A549 treated with DMSO at 1 μM for 4 hours (cell line): ENCODE results near the gene FCRL6. TPM values are rescaled to one million over a fixed set of nuclear protein-coding genes. Genes with fewer than 3 reads are reported as not detected.

Experiments used
- total RNA-seq: library from RNA; stranded (reverse); fragments of 200-300 nt; extraction: Qiagen RNA extraction; gene quantifications from 5 replicates; pipeline ENCODE4 v1.2.3, GENCODE V29; 2022; ENCODE audit warnings: low read depth

The FCRL6 gene, protein sequence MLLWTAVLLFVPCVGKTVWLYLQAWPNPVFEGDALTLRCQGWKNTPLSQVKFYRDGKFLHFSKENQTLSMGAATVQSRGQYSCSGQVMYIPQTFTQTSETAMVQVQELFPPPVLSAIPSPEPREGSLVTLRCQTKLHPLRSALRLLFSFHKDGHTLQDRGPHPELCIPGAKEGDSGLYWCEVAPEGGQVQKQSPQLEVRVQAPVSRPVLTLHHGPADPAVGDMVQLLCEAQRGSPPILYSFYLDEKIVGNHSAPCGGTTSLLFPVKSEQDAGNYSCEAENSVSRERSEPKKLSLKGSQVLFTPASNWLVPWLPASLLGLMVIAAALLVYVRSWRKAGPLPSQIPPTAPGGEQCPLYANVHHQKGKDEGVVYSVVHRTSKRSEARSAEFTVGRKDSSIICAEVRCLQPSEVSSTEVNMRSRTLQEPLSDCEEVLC
- total RNA-seq: not detected in 5 replicates

DNA sequence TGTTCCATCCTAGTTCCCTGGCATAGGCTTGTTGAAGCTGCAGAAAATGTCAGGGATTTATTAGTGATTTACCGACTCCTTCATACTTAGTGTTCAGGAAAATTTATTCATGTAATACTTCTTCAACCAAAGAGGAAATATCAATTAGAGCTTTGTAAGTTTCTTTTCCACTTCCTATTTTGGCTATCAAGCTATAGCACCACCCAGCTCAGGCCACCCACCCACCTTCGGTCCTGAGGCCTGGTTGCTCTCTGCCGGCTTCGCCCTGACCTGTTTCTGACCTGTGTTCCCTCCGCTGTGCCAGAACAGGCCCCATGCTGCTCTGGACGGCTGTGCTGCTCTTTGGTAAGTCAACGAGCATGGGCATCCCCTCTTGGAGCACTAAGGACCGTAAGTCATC, at the start of gene FCRL6:
Gene FCRL6 (plus strand): TSS at position 250 of the 400 bp plus-strand sequence. CDS start 65 bp downstream, at position 315.

DNA sequence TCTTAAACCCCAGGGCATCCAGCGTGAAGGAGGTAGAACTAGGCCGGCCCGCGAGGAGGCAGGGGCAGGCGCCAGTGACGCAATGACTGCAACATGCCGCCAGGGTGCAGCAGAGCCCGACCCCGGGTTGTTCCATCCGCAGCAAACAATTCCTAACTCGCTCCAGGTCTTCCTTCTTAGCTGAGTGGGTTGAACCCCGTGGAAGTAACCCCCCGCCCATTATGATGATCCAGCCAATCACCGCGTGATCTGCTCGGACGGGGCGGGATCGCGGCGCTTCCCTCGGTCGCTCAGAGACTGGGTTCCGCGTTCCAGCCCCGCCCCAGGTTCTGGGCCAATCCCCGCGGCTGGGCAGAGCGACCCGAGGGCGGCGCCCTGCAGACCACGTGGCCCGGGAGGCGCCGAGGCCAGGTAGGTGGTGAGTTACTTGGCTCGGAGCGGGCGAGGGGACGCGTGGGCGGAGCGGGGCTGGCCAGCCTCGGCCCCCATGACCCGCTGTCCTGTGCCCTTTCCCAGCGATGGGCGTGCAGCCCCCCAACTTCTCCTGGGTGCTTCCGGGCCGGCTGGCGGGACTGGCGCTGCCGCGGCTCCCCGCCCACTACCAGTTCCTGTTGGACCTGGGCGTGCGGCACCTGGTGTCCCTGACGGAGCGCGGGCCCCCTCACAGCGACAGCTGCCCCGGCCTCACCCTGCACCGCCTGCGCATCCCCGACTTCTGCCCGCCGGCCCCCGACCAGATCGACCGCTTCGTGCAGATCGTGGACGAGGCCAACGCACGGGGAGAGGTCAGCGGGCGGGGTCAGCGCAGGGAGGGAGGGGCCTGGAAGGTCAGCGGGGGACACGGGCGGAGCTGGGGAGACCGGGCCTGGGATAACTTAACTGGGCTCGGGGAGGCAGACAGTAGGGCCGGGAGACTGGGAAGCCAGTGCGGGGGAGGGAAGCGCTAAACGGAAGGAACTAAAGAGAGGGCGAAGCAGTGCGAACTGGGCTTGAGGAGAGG, 21.3 kb upstream of the FCRL6 start, which contains the start of gene DUSP23:
Gene DUSP23 (plus strand): TSS at position 380 of the 1,000 bp plus-strand sequence. CDS start 139 bp downstream, at position 519.

DNA sequence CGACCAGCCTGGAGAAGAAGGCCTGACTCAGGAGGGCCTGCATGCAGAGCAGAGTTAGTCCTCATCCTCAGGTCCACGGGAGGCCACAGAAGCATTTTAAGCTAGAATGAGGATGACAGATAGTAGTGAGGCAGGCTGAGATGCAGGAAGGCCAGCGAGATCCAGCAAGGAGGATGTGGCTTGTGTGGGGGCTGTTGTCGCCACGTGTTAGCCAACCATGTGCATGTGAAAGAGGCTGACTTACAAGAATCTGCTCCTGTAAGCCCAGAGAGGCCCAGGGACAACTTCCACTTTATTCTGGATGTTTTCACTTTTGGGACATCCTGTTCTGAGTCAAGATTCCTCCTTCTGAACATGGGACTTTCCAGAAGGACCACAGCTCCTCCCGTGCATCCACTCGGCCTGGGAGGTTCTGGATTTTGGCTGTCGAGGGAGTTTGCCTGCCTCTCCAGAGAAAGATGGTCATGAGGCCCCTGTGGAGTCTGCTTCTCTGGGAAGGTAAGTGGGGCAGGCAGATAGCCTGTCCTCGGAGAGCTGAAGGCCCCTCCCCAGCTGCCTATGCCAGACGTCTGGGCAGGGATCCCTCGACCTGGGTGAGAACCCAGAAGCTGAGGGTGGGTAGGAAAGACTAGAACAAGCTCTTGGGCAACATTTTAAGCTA, 24.4 kb downstream of the FCRL6 start, which contains the start of gene SLAMF8:
Gene SLAMF8 (plus strand): TSS at position 433 of the 661 bp plus-strand sequence. CDS start 26 bp downstream, at position 459.

DNA sequence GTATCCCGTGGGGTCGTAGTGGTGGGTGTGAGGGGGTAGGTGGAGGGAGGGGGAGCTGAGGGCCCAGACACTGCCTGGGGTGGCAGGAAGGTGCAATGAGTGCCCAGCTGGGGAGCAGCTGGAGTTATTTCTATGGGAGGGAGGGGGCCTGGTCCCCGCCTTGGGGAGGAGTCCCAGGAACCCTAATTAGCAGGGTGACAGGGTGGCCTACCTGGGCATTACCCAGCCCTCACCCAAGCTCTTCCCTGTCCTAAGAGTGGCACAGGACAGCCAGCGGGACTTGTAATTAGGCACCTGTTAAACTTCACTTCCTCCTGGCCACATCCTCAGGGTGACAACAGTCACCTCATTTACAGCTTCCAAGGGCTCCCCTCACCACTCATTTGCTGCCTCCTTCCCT, 60.4 kb downstream of the FCRL6 start, which contains the start of gene VSIG8:
Gene VSIG8 (minus strand): TSS at position 101 of the 400 bp plus-strand sequence. CDS start 136 bp downstream, outside the sequence.

Other genes with a start within 250 kb of the FCRL6 start
- gene APCS, start 214.5 kb upstream of the FCRL6 start, total RNA-seq: not detected in 5 replicates
- not detected in 5 replicates for gene CRP, start 87.8 kb upstream of the FCRL6 start, total RNA-seq
- gene DUSP23, start 21.4 kb upstream of the FCRL6 start, total RNA-seq: 59.6 to 73.8 TPM (median 66.6 TPM) in 5 replicates
- not detected in 5 replicates for gene SLAMF8, start 24.5 kb downstream of the FCRL6 start, total RNA-seq
- 0.06 to 0.07 TPM in 2 of 5 replicates, not detected in the others for gene VSIG8, start 60.3 kb downstream of the FCRL6 start, total RNA-seq
- gene CFAP45, start 97.8 kb downstream of the FCRL6 start, total RNA-seq: 0.50 to 1.5 TPM (median 0.70 TPM) in 5 replicates
- 1,033 to 1,078 TPM (median 1,056 TPM) in 5 replicates for gene TAGLN2, start 123.1 kb downstream of the FCRL6 start, total RNA-seq
- gene IGSF9, start 143.3 kb downstream of the FCRL6 start, total RNA-seq: 0.20 to 0.32 TPM (median 0.29 TPM) in 5 replicates
- 0.17 to 0.41 TPM (median 0.31 TPM) in 5 replicates for gene SLAMF9, start 151.9 kb downstream of the FCRL6 start, total RNA-seq
- 4.3 to 5.2 TPM (median 4.9 TPM) in 5 replicates for gene PIGM, start 229.6 kb downstream of the FCRL6 start, total RNA-seq